ENCODE data around the gene SPTLC3.

Gene SPTLC3

DNA sequence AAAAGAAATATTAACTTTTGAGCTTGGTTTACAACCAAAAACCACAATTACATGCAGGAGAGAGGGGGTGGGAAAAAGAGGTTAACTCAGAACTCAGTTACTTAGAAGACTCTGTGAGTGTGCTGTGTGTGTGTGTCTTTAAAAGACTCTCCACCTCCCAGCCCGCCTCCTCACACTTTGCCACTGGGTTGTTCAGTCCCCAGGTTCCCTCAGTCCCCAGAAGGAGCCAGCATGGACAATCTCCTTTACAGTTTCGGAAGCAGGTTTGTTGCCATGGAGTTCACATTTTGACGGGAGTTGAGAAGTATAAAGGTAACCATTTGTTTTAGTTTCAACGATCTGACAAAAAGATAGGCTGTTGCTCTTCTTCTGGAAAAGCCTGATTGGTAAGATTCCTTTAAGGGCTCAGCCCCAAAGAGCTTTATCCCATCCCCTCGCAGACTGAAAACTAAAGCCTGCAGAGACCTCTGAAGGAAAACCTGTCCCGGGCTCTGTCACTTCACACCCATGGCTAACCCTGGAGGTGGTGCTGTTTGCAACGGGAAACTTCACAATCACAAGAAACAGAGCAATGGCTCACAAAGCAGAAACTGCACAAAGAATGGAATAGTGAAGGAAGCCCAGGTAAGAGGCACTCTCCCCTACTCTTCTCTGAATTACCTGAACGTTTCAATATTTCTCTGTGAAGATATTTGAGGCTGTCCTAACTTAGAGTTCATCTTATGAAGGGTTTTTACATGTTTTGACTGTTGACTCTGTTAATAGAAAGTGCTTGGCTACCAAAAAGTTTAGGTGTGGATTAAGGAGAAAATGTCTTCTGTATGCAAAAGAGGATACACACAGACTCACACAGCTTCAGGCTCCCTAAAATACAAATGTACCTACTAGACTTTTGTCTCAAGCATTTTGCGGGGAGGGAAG, at the start of gene SPTLC3:
SPTLC3 (plus strand) TSS at position 212 of the 921 bp plus-strand sequence; CDS start at position 508, 296 bp downstream.
- no peak within 1 kb of the TSS; the same call in 1 of the 2 replicates for H3K4me3 ChIP-seq (ENCODE audit: low read length)
- no peak for TF ChIP-seq ZNF274 (IDR thresholded peaks at IDR 0.05; ENCODE audit: low read depth, low read length)

- H3K4me3 ChIP-seq (ENCODE audit: low read length): no peak overlapping the region
- TF ChIP-seq ZNF274 (IDR thresholded peaks at IDR 0.05; ENCODE audit: low read depth, low read length): no peak
Measured at GRCh38 chr20:12961725-12962124, 47.0 kb upstream of the SPTLC3 start.

GRCh38 chr20:12962895-12963294, 45.9 kb upstream of the SPTLC3 start:
- no peak for TF ChIP-seq ZNF274 (IDR thresholded peaks at IDR 0.05; ENCODE audit: low read depth, low read length)
- no peak overlapping the region for H3K4me3 ChIP-seq (ENCODE audit: low read length)

DNA sequence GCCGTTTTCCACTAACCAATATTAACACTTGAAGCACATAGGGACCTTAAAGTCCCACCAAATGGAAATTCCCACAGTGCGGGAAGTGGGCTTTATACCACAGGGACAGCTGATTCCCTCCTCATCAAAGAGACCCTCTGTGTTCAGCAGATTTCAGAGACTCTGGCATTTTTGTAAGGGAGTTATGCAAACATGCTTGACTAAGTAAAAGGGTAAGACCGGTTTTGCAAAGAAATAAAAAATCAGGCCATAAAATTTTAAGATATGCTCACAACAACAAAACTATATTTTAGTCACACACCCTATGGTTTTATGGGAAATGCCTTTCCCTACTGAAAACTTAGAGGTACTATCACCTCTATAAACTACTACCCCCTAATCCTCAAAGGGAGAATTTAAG, 45.4 kb upstream of the SPTLC3 start:
- no peak for TF ChIP-seq ZNF274 (IDR thresholded peaks at IDR 0.05; ENCODE audit: low read depth, low read length)
- H3K4me3 ChIP-seq (ENCODE audit: low read length): no peak overlapping the region

DNA sequence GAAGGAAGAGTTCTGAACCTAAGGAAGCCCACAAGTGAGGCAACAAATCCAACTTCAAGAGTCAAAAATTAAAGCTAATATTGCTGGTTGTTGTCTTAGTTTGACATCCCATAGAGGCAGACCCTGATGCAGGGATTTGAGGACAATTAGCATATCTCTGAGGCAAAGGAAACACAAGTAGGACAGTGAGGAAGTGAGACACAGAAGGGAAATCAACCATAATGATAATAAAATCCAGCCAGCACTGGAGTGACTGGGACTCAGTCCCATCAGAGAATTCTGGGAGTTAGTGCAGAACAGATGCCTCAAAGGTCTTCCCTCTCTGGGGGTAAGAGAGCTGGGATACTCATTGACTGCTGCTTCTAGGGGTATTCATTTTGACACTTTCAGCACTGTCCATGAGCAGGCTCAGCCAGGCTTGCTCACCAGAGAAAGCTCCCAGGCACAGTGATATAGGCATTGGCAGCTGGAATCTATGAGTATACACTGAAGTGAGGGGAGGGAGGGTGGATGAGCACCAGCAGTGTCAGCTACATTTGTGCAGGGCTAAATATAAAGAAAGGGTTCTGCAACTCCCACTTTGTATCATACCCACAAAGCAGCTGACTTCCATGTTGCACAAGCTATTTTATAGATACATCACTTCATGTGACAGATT, 43.4 kb upstream of the SPTLC3 start:
- H3K4me3 ChIP-seq (ENCODE audit: low read length): no peak overlapping the region
- TF ChIP-seq ZNF274 (IDR thresholded peaks at IDR 0.05; ENCODE audit: low read depth, low read length): no peak

DNA sequence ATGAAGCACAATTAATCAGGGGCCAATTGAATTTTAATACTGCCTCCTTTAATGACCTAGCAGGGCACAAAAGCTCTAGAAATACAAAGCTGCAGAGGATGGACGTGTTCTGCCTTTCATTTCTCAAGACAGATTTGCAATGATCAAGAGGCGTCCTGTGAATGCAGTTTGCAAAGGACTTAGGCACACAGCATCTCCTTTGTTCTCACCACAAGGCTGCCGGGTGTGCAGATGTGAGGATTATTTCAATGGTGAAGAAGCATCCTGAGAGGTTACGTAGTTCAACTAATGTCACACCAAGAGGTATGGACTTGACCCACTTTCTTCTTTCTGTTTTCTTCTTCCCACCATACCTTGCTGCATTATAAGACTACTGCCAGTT, 42.9 kb upstream of the SPTLC3 start:
- H3K4me3 ChIP-seq (ENCODE audit: low read length): no peak overlapping the region
- TF ChIP-seq ZNF274 (IDR thresholded peaks at IDR 0.05; ENCODE audit: low read depth, low read length): no peak

DNA sequence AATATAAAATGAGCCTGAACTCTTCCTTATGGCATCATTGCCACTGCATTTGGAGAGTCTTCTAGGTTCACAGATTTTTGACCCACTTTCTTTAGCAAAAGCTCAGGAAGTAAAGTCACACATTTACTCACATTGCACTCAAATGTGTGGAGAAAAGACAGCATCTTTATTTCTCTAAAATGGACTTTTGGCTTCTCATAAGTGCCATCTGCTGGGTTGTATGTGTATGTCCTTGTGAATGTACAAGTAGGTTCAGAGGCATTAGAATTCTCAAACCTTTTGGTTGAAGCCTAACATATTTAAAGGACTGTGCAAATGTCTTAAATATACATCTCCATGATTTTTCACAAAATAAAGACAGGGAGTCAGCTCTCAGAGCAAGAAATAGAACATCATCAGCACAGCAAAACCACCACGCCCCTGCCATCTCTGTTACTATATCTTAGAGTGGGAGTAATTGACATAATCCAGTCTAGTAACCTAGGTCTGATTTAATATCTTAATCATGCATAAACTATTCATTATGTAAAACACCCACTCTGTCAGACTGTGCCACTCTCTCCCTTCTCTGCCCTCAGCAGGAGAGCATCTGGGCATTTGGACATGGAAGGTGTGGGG, 42.2 kb upstream of the SPTLC3 start:
- TF ChIP-seq ZNF274 (IDR thresholded peaks at IDR 0.05; ENCODE audit: low read depth, low read length): no peak
- H3K4me3 ChIP-seq (ENCODE audit: low read length): no peak overlapping the region

GRCh38 chr20:12967932-12968331, 40.8 kb upstream of the SPTLC3 start:
- no peak for TF ChIP-seq ZNF274 (IDR thresholded peaks at IDR 0.05; ENCODE audit: low read depth, low read length)
- H3K4me3 ChIP-seq (ENCODE audit: low read length): no peak overlapping the region

GRCh38 chr20:12968472-12968871, 40.3 kb upstream of the SPTLC3 start:
- TF ChIP-seq ZNF274 (IDR thresholded peaks at IDR 0.05; ENCODE audit: low read depth, low read length): no peak
- no peak overlapping the region for H3K4me3 ChIP-seq (ENCODE audit: low read length)

GRCh38 chr20:12969071-12969669, 39.6 kb upstream of the SPTLC3 start:
- H3K4me3 ChIP-seq (ENCODE audit: low read length): no peak overlapping the region
- no peak for TF ChIP-seq ZNF274 (IDR thresholded peaks at IDR 0.05; ENCODE audit: low read depth, low read length)

GRCh38 chr20:12970372-12970821, 38.4 kb upstream of the SPTLC3 start:
- no peak overlapping the region for H3K4me3 ChIP-seq (ENCODE audit: low read length)
- TF ChIP-seq ZNF274 (IDR thresholded peaks at IDR 0.05; ENCODE audit: low read depth, low read length): no peak

DNA sequence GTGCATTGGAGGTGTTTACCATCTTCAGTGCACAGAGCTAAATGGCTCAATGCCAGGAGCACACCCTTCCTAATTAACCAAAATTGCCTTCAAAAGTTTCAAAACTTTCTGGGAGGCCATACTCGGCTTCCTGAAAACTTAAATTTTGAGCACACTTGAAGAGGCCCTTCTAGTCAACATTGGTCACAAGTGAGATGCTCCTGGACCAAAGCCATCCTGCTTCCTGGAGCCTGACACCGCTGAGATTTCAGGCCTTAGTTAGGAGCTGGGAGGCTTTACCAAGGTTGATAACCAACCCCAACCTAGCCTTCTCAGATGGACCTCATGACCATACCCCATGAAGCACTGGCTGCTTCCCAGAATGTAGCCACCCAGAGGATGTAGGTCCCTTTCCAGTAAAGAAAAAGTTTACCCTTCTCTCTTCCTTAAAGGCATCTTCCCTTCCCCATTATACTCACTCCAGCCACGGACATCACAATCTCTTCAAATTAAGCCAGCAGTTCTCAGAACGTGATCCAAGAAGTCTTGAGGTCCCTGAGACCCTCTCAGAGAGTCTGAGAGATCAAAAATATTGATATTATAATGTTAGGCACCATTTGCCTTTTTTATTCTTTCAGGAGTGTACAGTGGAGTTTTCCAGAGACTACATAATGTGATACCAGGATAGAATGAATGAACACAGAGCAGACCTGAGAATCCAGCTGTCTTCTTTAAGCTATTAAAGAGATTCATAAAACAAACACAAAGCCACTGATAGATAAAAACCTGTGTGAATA, 32.8 kb upstream of the SPTLC3 start:
- no peak for TF ChIP-seq ZNF274 (IDR thresholded peaks at IDR 0.05; ENCODE audit: low read depth, low read length)
- H3K4me3 ChIP-seq (ENCODE audit: low read length): no peak overlapping the region

GRCh38 chr20:12976720-12977309, 32.0 kb upstream of the SPTLC3 start:
- no peak overlapping the region for H3K4me3 ChIP-seq (ENCODE audit: low read length)
- TF ChIP-seq ZNF274 (IDR thresholded peaks at IDR 0.05; ENCODE audit: low read depth, low read length): no peak

Measured in GM08714 (cell line).